PC-9 (cell line): ENCODE data around the gene PRLH. TPM values are rescaled to one million over a fixed set of nuclear protein-coding genes. Genes with fewer than 3 reads are reported as not detected.

ENCODE experiments used
- BruUV-seq: library from RNA; stranded (reverse); fragments of 400-500 nt; replicated peaks from 2 replicates; lab custom pipeline; 2021; lab: Mats Ljungman, UMichigan
- CTCF ChIA-PET: fragments of 300-600 bp; sonication (Branson Sonifier 250); formaldehyde crosslinking; loops from one replicate; lab custom pipeline; 2022; ENCODE audit warnings: antibody characterized with exemption; lab: Charles Lee
- POLR2A ChIA-PET: fragments of 300-600 bp; sonication (Branson Sonifier 250); formaldehyde crosslinking; loops from one replicate; lab custom pipeline; 2022; ENCODE audit warnings: antibody characterized with exemption; ENCODE audit not compliant: unreplicated experiment; lab: Charles Lee
- DNase-seq, 2 experiments: peaks; one replicate each; pipeline versions ENCODE4 v3.0.0 to v3.0.0-alpha.2; 2015 to 2022; ENCODE audit warnings: mixed read lengths in 1 of 2
- H2AFZ ChIP-seq: fragments of 200-600 bp; sonication (generic); 2 replicates; pipeline ENCODE4 v1.8.1; 2017; ENCODE audit warnings: antibody characterized with exemption
- H3F3A ChIP-seq: fragments of 200-600 bp; sonication (generic); 2 replicates; pipeline ENCODE4 v1.8.1; 2017; ENCODE audit warnings: antibody characterized with exemption, mild to moderate bottlenecking, low read depth; ENCODE audit not compliant: insufficient read depth
- H3K27ac ChIP-seq: fragments of 200-600 bp; sonication (generic); 2 replicates; pipeline ENCODE4 v1.6.1; 2016; ENCODE audit warnings: mixed run types
- H3K27me3 ChIP-seq: fragments of 200-600 bp; sonication (generic); 2 replicates; pipeline ENCODE4 v1.6.1; 2016; ENCODE audit warnings: low read depth, mixed run types; ENCODE audit not compliant: insufficient read depth
- H3K36me3 ChIP-seq: fragments of 200-600 bp; sonication (generic); 2 replicates; pipeline ENCODE4 v1.6.1; 2016; ENCODE audit warnings: low read depth, mixed run types
- H3K4me1 ChIP-seq: fragments of 200-600 bp; sonication (generic); replicated peaks from 2 replicates; pipeline ENCODE4 v1.6.1; 2016; ENCODE audit warnings: mixed run types; ENCODE audit not compliant: insufficient read depth
- H3K4me2 ChIP-seq: fragments of 200-600 bp; sonication (generic); 2 replicates; pipeline ENCODE4 v1.6.1; 2017; ENCODE audit warnings: mixed run types
- H3K4me3 ChIP-seq: fragments of 200-600 bp; sonication (generic); 2 replicates; pipeline ENCODE4 v1.6.1; 2016; ENCODE audit warnings: mixed run types
- H3K79me2 ChIP-seq: fragments of 200-600 bp; sonication (generic); 2 replicates; pipeline ENCODE4 v1.6.1; 2017; ENCODE audit warnings: low read depth, mixed run types
- H3K9me2 ChIP-seq: fragments of 200-600 bp; sonication (generic); 2 replicates; pipeline ENCODE4 v1.8.1; 2017; ENCODE audit warnings: mild to moderate bottlenecking; ENCODE audit not compliant: insufficient read depth
- H3K9me3 ChIP-seq: fragments of 200-600 bp; sonication (generic); 2 replicates; pipeline ENCODE4 v1.8.1; 2016; ENCODE audit warnings: low read depth; ENCODE audit not compliant: insufficient read depth
- H4K20me1 ChIP-seq: fragments of 200-600 bp; sonication (generic); 2 replicates; pipeline ENCODE4 v1.8.1; 2017; ENCODE audit not compliant: insufficient read depth
- EZH2 ChIP-seq: fragments of 200-600 bp; sonication (generic); IDR thresholded peaks from 2 replicates; pipeline ENCODE4 v1.8.0; 2017; ENCODE audit warnings: antibody characterized with exemption, low read depth
- intact Hi-C: fragments of 100-400 bp; cut with micrococcal nuclease; formaldehyde crosslinking; loops from one replicate; pipeline ENCODE4 v1.10.0; 2022; ENCODE audit not compliant: unreplicated experiment
- total RNA-seq: library from RNA; stranded (reverse); gene quantifications from 2 replicates; pipeline ENCODE4 v1.2.3, GENCODE V29; 2021
- TF ChIP-seq, protein P1 (sequence below): fragments of 200-600 bp; sonication (generic); conservative IDR thresholded peaks from 2 replicates; pipeline ENCODE4 v1.6.1; 2017; ENCODE audit warnings: mixed run types, antibody characterized with exemption, mild to moderate bottlenecking, moderate library complexity

PRLH gene
- total RNA-seq, 1 experiment from 2014 or later = not detected

DNA sequence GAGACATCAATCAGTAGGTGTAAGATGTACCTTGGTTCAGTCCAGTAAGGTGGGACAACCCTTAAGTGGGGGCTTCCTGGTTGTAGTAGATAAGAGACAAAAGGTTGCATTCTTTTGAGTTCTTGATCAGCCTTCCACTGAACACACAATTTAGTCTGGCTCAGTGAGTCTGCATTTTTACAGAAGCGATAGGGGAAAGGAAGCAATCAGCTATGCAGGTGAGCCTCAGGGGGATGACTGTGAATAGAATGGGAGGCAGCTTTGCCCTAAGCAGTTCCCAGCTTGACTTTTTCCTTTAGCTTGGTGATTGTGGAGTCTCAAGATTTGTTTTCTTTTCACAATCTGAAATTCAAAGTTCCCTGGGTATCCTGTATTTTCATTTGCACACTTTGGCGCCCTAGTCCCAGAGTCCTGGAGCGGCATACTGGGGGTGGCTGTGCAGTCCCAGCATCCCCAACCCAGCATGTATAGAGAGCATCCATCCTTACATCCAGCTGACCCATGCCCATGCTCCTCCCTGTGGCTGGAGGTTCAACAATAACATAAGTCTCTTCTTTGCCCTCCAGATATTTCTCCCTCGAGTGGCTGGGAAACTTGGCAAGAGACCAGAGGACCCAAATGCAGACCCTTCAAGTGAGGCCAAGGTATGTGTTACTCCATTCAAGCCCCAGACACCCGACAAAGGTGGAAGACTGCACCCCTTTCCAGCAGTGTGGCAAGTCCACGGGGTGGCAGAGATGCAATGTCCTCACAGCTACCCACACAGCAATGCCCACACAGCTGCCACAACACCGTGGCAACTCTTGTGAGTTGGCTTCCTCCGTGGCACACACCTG lies 20.1 kb upstream of the PRLH start:
- Histone ChIP-seq H3K36me3 (peaks cover 29% of the 10 kb centered on the region), H3K27me3 (no peaks in the 10 kb centered on the region), H3K4me1 (no peaks in the 10 kb centered on the region), H3K4me2 (no peak overlapping the region), H3K9me2 (no peaks in the 10 kb centered on the region), H3K9me3 (no peaks in the 10 kb centered on the region), H2AFZ (no peak overlapping the region), H3F3A (peaks cover 47% of the 10 kb centered on the region), H3K27ac (no peak overlapping the region), H3K4me3 (no peak overlapping the region), H3K79me2 (no peaks in the 10 kb centered on the region), H4K20me1 (peaks cover 6% of the 10 kb centered on the region)
- intact Hi-C loops = no loop called here
- BruUV-seq = no TSS peak
- DNase-seq = no peak
- ChIA-PET CTCF (no interaction called here), POLR2A (interaction anchor here (0.6 kb wide), 1 partner anchor 381 kb away, joined by 6 read pairs; no protein-coding TSS in a partner anchor)
- TF ChIP-seq, protein P1, sequence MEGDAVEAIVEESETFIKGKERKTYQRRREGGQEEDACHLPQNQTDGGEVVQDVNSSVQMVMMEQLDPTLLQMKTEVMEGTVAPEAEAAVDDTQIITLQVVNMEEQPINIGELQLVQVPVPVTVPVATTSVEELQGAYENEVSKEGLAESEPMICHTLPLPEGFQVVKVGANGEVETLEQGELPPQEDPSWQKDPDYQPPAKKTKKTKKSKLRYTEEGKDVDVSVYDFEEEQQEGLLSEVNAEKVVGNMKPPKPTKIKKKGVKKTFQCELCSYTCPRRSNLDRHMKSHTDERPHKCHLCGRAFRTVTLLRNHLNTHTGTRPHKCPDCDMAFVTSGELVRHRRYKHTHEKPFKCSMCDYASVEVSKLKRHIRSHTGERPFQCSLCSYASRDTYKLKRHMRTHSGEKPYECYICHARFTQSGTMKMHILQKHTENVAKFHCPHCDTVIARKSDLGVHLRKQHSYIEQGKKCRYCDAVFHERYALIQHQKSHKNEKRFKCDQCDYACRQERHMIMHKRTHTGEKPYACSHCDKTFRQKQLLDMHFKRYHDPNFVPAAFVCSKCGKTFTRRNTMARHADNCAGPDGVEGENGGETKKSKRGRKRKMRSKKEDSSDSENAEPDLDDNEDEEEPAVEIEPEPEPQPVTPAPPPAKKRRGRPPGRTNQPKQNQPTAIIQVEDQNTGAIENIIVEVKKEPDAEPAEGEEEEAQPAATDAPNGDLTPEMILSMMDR = no peak
- TF ChIP-seq EZH2 = no peak

DNA sequence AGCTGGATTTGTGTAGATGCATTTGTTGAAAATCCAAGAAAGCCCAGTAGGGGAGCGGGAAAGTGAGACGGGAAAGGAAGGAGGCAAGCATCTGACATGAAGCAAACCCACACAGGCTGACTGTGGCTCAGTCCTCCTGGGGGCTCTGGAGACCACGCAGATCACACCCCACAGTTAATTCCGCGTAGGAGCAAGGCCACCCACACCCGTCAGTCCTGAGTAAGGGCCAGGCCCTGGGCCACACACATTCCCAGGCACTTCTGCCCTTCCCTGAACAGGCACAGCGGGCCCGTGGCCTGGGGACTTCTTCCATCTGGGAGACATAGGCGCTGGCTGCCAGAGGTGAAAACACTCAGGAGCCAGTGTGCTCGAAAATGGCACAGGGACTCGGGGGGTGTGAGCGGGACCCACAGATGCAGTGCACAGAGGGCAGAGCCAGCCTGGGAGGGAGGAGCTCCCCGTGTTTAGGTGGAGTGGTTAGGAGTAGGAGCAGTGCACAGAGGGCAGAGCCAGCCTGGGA lies 19.4 kb upstream of the PRLH start:
- CTCF ChIA-PET = no interaction called here
- TF ChIP-seq EZH2 = no peak
- TF ChIP-seq, protein P1 = no peak
- no peak for DNase-seq
- BruUV-seq = no TSS peak
- H3K4me2 ChIP-seq = no peak overlapping the region
- no peaks in the 10 kb centered on the region for H3K9me3 ChIP-seq
- H3K4me3 ChIP-seq = no peak overlapping the region
- intact Hi-C loops = no loop called here
- H4K20me1 ChIP-seq = no peaks in the 10 kb centered on the region
- POLR2A ChIA-PET = no interaction called here
- peaks cover 35% of the 10 kb centered on the region for H3K36me3 ChIP-seq
- no peaks in the 10 kb centered on the region for H3K79me2 ChIP-seq
- H3K27ac ChIP-seq = no peak overlapping the region
- no peaks in the 10 kb centered on the region for H3K4me1 ChIP-seq
- no peaks in the 10 kb centered on the region for H3K27me3 ChIP-seq
- no peaks in the 10 kb centered on the region for H3K9me2 ChIP-seq
- no peak overlapping the region for H2AFZ ChIP-seq
- peaks cover 47% of the 10 kb centered on the region for H3F3A ChIP-seq

DNA sequence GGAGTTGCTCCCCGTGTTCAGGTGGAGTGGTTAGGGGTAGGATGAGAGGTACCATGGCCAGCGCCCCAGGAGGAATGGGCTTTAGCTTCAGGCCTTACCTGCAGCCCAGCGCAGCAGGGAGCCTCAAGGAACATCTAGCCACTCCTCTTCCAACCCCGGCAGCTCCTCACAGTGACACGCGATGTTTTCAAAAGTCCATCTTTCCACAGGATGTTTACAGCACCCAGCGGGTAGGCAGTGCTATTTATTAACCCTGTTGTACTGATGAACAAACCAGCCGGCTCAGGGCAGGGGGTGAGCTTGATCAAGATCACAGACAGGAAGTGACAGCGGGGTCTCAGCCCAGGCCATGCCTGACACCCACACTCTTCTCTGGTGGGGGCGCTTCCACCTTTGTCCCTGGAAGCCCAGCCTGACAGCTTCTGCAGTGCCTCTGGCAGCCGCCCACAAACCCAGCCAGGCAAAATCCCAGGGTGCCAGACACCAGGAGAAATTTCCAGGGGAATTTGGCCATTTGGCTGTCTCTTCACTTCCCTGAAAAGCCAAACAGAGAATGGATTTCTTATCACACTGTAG lies 18.4 kb upstream of the PRLH start:
- no peak for DNase-seq
- Histone ChIP-seq H3K36me3 (peaks cover 41% of the 10 kb centered on the region), H4K20me1 (no peaks in the 10 kb centered on the region), H3K4me2 (no peak overlapping the region), H3K27ac (no peak overlapping the region), H2AFZ (no peak overlapping the region), H3K9me2 (no peaks in the 10 kb centered on the region), H3K9me3 (no peaks in the 10 kb centered on the region), H3F3A (peaks cover 54% of the 10 kb centered on the region), H3K27me3 (no peaks in the 10 kb centered on the region), H3K4me3 (no peak overlapping the region), H3K79me2 (no peaks in the 10 kb centered on the region), H3K4me1 (no peaks in the 10 kb centered on the region)
- ChIA-PET CTCF (interaction anchor here (0.6 kb wide), 1 partner anchor 44 kb away, joined by 3 read pairs; no protein-coding TSS in a partner anchor), POLR2A (no interaction called here)
- intact Hi-C loops = no loop called here
- BruUV-seq = no TSS peak
- no peak for TF ChIP-seq EZH2
- TF ChIP-seq, protein P1 = no peak
